K562 (cell line): ENCODE measurements around the gene ARHGEF10L. TPM values are rescaled to one million over a fixed set of nuclear protein-coding genes. Genes with fewer than 3 reads are reported as not detected.

Experiments used
- ATAC-seq: fragments of 200-7000 bp; cut with Tn5 transposase; 3 replicates; pipeline ENCODE4 v1.9.1; 2020; ENCODE audit warnings: moderate library complexity
- BruUV-seq: library from RNA; stranded (reverse); fragments of 400-500 nt; replicated peaks from 2 replicates; lab custom pipeline; 2021; lab: Mats Ljungman, UMichigan
- CTCF ChIA-PET: fragments of 300-600 bp; formaldehyde crosslinking; extraction: SDS; loops from one replicate; lab custom pipeline; 2021; ENCODE audit warnings: low intra/inter-chr PET ratio; lab: Yijun Ruan, JAX
- POLR2A ChIA-PET: fragments of 300-600, 350-650 bp; sonication (Branson Sonifier 250); formaldehyde crosslinking; extraction: SDS; loops from one replicate; lab custom pipeline; 2021; ENCODE audit warnings: antibody characterized with exemption, inconsistent platforms; lab: Yijun Ruan, JAX
- DNase-seq, 4 experiments: peaks; one replicate each; pipeline versions ENCODE4 v3.0.0 to v3.0.0-alpha.2; 2011 to 2018; ENCODE audit warnings: low spot score in 3 of 4, mixed read lengths in 3 of 4; ENCODE audit errors: extremely low read depth in 1 of 4
- FAIRE-seq: peaks from 2 replicates; lab custom pipeline; 2011; peaks lifted over from hg19 to GRCh38; lab: Jason Lieb, UNC
- H2AFZ ChIP-seq: 2 replicates; pipeline ENCODE4 v1.6.0; 2011; ENCODE audit warnings: low read depth, low read length, control low read depth, inconsistent platforms
- H3K27ac ChIP-seq: fragments of 200-600 bp; 3 replicates; pipeline ENCODE4 v1.8.0; 2011; ENCODE audit warnings: low read depth, mild to moderate bottlenecking, control low read depth, inconsistent platforms, low read length, moderate library complexity, mixed read lengths; ENCODE audit errors: extremely low read depth
- H3K27me3 ChIP-seq, 2 experiments: fragments of 300-600 bp in 1 of 2; 2 replicates in 1 of 2; 3 replicates in 1 of 2; pipeline versions ENCODE4 v1.6.0 to v1.8.0; 2011; ENCODE audit warnings: inconsistent platforms in 2 of 2, low read length in 2 of 2, mild to moderate bottlenecking in 1 of 2, mixed read lengths in 1 of 2, moderate library complexity in 1 of 2; ENCODE audit not compliant: control insufficient read depth in 2 of 2, insufficient read depth in 2 of 2
- H3K36me3 ChIP-seq: fragments of 300-600 bp; 3 replicates; pipeline ENCODE4 v1.8.0; 2011; ENCODE audit warnings: mild to moderate bottlenecking, low read length, inconsistent platforms; ENCODE audit not compliant: control insufficient read depth, insufficient read depth
- H3K4me1 ChIP-seq, 2 experiments: fragments of 200-600 bp in 1 of 2; replicated peaks in 1 of 2; 2 replicates in 1 of 2; 3 replicates in 1 of 2; pipeline versions ENCODE4 v1.5.1 to v1.8.0; 2011; ENCODE audit warnings: inconsistent platforms in 2 of 2, low read length in 2 of 2, mild to moderate bottlenecking in 1 of 2, mixed read lengths in 1 of 2, moderate library complexity in 1 of 2; ENCODE audit not compliant: control insufficient read depth in 2 of 2, insufficient read depth in 2 of 2
- H3K4me2 ChIP-seq: 2 replicates; pipeline ENCODE4 v1.6.1; 2011; ENCODE audit warnings: low read length, control low read depth, inconsistent platforms, mixed read lengths; ENCODE audit not compliant: insufficient read depth
- H3K4me3 ChIP-seq: fragments of 200-600 bp; sonication (generic), shearing (Covaris generic); 2 replicates; pipeline ENCODE4 v1.5.1; 2016; ENCODE audit warnings: control low read depth, inconsistent platforms
- H3K79me2 ChIP-seq: fragments of 200-600 bp; 3 replicates; pipeline ENCODE4 v1.8.0; 2011; ENCODE audit warnings: low read length, inconsistent platforms; ENCODE audit not compliant: control insufficient read depth, insufficient read depth
- H3K9ac ChIP-seq, 2 experiments: 2 replicates each; pipeline versions ENCODE4 v1.6.0 to v1.6.1; 2011; ENCODE audit warnings: low read depth in 2 of 2, low read length in 2 of 2, control low read depth in 1 of 2, inconsistent platforms in 1 of 2, mild to moderate bottlenecking in 1 of 2, mixed read lengths in 1 of 2; ENCODE audit not compliant: insufficient read depth in 1 of 2
- H3K9me1 ChIP-seq: one replicate; pipeline ENCODE4 v1.6.0; 2011; ENCODE audit warnings: inconsistent platforms, mild to moderate bottlenecking, low read length, moderate library complexity; ENCODE audit not compliant: control insufficient read depth, insufficient read depth
- H3K9me3 ChIP-seq: replicated peaks from 2 replicates; pipeline ENCODE4 v1.5.1; 2011; ENCODE audit warnings: low read depth, low read length, inconsistent platforms; ENCODE audit not compliant: control insufficient read depth, insufficient read depth
- H4K20me1 ChIP-seq: replicated peaks from 2 replicates; pipeline ENCODE4 v1.6.1; 2011; ENCODE audit warnings: low read length, inconsistent platforms, mixed read lengths; ENCODE audit not compliant: control insufficient read depth, insufficient read depth
- BCOR ChIP-seq: fragments of 450-650 bp; IDR thresholded peaks from 2 replicates; pipeline ENCODE4 v1.6.1; 2016
- KDM1A ChIP-seq, 2 experiments: fragments of 450-650 bp; IDR thresholded peaks; 2 replicates each; pipeline ENCODE4 v1.6.1; 2016; ENCODE audit warnings: mild to moderate bottlenecking in 2 of 2
- SMC3 ChIP-seq: conservative IDR thresholded peaks from 2 replicates; pipeline ENCODE4 v1.6.1; 2011; ENCODE audit warnings: low read depth, low read length, improper control_type of control experiment; ENCODE audit not compliant: insufficient read depth
- ZNF311 ChIP-seq: fragments of 250-450 bp; sonication (Bioruptor Pico); IDR thresholded peaks from 2 replicates; pipeline ENCODE4 v1.4.0; 2020; ENCODE audit warnings: mild to moderate bottlenecking, moderate library complexity
- WGBS: fragments of 100-300 bp; shearing (Covaris generic); methylation state at CpG from one replicate; pipeline ENCODE4 v1.1.6; 2016; ENCODE audit warnings: low coverage, mixed read lengths; ENCODE audit not compliant: insufficient coverage; ENCODE audit errors: missing lambda C conversion rate; 5-methylcytosine and 5-hydroxymethylcytosine counted together
- in situ Hi-C: fragments of 300-500 bp; cut with MboI; formaldehyde crosslinking; loops from 4 replicates; pipeline ENCODE4 v1.15.0; 2018; ENCODE audit warnings: inconsistent platforms, mixed read lengths
- intact Hi-C: fragments of 100-400 bp; cut with micrococcal nuclease; formaldehyde crosslinking; loops from 2 replicates; pipeline ENCODE4 v1.14.2; 2022
- polyA plus RNA-seq, 8 experiments: library from polyadenylated mRNA; depleted of rRNA in 4 of 8; stranded (reverse) in 5 of 8; unstranded in 3 of 8; fragments of >200 nt; fragmentation: Nextera tagmentation in 2 of 8; fragmentation: Illumina TruSeq in 1 of 8; extraction: Ambion mirVana in 2 of 8; extraction: Trizol in 1 of 8; gene quantifications; 2 replicates each; pipeline versions ENCODE4 v1.2.1 to v1.2.3, GENCODE V29; 2011 to 2014; ENCODE audit warnings: inconsistent platforms in 1 of 8, missing spikeins in 1 of 8
- total RNA-seq, 7 experiments: library from RNA; depleted of rRNA in 6 of 7; stranded (reverse); fragments of >200 nt in 6 of 7; fragmentation: Illumina TruSeq in 2 of 7; extraction: Trizol in 2 of 7; gene quantifications; 2 replicates each; pipeline versions ENCODE4 v1.2.1 to v1.2.3, GENCODE V29; 2011 to 2021; ENCODE audit warnings: low replicate concordance in 1 of 7

Gene ARHGEF10L
- total and polyA plus RNA-seq, 9 of the 15 experiments (the other 6 are each of a cell fraction or from before 2014, with no cell fraction given) = 0.09 to 0.13 TPM; not detected in 7

DNA sequence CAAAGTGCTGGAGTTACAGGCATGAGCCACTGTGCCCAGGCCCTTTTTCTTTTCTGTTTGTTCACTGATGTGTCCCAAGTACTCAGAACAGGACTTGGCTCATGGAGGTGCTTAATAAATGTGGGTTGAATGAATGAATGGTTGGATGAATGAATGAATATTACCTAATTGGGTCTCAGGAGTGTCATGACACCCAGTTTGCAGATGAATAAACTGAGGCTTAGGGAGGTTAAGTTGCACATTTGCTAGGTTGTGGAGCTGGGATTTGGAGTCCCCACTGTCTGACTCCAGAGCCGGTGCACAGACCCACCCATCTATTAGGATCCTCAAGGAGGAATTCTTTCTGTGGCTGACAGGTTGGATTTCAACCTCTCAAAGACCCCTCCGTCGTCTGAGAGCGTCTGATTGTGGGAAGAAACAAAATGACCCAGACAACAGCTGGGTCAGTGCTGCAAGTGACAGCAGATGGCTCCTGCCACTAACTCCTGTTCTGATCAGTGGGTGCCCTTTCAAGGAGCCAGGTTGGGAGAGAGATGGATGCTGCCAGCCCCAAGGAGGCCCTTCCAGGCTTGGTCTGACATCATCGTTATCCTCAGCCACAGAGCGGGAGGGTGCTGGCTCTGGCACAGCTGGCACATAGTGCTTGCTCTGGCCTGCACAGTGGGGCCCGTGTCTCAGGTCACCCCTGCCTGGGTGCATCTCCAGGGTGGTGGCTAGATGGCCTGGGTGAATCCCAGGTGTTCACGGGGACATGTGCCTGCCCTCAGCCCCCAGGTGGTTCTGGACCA lies 24.2 kb downstream of the ARHGEF10L start:
- ATAC-seq = no peak
- Histone ChIP-seq H3K79me2 (no peaks in the 10 kb centered on the region), H3K4me3 (no peak overlapping the region), H3K9me3 (no peaks in the 10 kb centered on the region), H3K9ac (no peak overlapping the region), H4K20me1 (peaks cover 27% of the 10 kb centered on the region), H3K4me2 (no peak overlapping the region), H3K36me3 (no peaks in the 10 kb centered on the region), H3K27ac (no peak overlapping the region), H3K27me3 (peaks cover 10 to 74% of the 10 kb centered on the region in 2 experiments; a peak in 4 of 5 replicates), H3K4me1 (no peaks in the 10 kb centered on the region), H3K9me1 (peaks cover 4% of the 10 kb centered on the region), H2AFZ (no peak overlapping the region)
- 5% methylated on average over 8 of the region's 8 CpGs for WGBS
- CTCF ChIA-PET = no interaction called here
- in situ Hi-C loops = no loop called here
- no TSS peak for BruUV-seq
- no peak for TF ChIP-seq SMC3
- peak; percentile 78 for TF ChIP-seq BCOR
- TF ChIP-seq ZNF311 (CRISPR knock-in tag) = no peak
- TF ChIP-seq KDM1A (IDR thresholded peaks at IDR 0.05) = 0 out of 4 replicates have a peak, but pooled peaks of 1 of the 2 experiments have one; percentile 8
- FAIRE-seq = no peak
- no peak for DNase-seq
- intact Hi-C loops = no loop called here
- POLR2A ChIA-PET = interaction anchor here (0.5 kb wide), 2 partner anchors 42 to 43 kb away, joined by 4 to 5 read pairs; no protein-coding TSS in a partner anchor
